GM18508 (cell line): ENCODE results near the gene ESYT2.

ENCODE experiments used
- ATAC-seq: cut with Tn5 transposase; IDR thresholded peaks from one replicate; pipeline ENCODE4 v1.9.1; 2021; ENCODE audit warnings: moderate number of reproducible peaks; ENCODE audit not compliant: insufficient read depth, unreplicated experiment

The ESYT2 gene

DNA sequence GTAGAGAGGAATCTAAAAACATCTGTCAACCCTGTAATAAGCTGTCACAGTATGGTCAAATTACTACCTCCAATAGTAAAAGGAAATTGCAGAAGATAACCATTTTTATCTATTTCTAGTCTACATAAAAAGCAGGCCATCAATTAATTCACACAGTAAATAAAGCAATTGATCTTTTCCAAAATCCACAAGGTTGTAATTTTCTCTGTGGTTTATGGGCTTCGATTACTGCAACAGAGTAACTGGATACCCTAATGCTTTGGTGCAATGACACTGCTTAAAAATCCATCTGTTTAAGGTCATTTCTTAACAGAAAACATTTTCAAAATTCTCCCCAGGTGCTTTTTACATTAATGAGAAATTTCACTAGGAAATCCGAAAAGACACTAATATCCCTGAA is 23.9 kb downstream of the ESYT2 start:
- ATAC-seq, result no peak

DNA sequence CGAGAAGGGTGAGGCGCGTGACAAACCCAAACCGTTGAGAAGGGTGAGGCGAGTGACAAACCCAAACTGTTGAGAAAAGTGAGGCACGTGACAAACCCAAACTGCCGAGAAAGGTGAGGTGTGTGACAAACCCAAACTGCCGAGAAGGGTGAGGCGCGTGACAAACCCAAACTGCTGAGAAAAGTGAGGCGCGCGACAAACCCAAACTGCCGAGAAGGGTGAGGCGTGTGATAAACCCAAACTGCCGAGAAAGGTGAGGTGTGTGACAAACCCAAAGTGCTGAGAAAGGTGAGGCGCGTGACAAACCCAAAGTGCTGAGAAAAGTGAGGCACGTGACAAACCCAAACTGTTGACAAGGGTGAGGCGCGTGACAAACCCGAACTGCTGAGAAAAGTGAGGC is 25.0 kb downstream of the ESYT2 start:
- no peak for ATAC-seq

DNA sequence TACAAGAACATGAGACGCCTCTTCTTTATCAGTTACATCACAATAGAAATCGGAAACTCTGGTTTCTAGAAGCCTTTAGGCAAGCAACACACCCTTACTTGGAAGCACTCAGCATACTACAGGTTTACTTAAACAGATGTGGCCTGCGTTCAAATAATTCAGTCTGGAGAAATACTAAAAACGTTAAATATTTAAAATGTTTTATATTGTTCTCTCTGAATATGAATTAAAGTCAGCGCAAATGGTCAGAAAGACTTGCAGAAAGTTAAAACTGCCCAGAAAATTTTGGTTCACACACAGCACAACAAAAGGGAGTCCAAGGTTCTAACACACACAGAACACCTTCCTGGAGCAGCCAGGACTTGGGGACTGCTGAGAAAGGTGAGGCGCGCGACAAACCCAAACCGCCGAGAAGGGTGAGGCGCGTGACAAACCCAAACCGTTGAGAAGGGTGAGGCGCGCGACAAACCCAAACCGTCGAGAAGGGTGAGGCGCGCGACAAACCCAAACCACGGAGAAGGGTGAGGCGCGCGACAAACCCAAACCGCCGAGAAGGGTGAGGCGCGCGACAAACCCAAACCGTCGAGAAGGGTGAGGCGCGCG is 25.8 kb downstream of the ESYT2 start:
- ATAC-seq, result no peak

DNA sequence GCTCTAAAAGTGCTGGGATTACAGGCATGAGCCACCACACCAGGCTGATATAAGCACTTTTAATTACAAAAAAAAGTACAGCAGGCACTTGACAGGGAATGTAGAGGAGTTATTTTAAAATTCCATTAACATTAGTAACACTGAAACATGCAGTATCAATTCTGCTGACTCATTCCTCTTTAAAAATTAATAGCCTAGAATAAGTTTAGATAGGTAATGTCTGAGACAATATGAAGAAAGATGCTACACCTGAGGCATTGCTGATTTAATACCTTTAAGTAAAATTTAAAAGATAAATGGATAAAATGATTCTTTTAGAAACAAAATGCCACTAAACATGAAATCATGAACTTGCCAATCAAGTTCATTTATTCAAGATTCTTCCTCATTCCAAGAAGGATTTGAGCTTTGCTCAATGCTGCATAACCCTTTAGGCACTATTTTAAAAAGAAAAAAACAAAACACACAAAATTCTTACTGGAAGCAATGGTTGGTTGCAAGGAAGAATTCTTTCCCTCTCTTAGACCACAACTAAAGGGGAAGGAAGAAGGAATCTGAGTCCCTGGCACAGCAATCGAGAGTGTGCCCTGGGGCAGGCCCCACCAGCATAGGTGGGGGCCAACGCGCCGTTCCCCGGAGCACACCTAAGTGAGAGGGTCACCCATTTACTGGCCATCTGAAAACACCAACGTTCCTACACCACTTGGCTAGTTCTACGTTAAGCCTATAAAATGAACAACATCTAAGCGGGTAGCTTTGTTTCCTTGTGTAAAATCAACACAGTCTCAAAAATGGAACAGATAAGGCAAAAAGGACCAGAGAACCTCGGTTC is 26.6 kb downstream of the ESYT2 start:
- no peak for ATAC-seq

DNA sequence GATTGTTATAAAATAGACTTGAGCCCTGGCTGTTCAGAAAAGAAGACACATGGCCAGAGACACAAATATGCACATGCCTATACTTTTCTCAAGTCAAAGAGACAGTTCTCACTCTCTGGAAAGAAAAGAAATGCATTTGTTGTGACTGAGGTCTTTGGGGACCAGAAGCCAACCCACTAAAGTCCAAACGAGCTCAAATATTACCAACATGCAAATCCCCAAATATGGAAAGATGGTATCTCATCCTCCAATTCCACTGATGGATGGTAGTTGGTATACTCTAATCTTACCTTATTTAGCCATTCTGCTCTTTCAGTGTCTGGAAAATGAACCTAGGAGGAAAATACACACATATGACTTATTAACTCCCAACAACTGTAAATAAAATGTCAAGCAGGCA is 30.6 kb downstream of the ESYT2 start:
- ATAC-seq, result no peak

DNA sequence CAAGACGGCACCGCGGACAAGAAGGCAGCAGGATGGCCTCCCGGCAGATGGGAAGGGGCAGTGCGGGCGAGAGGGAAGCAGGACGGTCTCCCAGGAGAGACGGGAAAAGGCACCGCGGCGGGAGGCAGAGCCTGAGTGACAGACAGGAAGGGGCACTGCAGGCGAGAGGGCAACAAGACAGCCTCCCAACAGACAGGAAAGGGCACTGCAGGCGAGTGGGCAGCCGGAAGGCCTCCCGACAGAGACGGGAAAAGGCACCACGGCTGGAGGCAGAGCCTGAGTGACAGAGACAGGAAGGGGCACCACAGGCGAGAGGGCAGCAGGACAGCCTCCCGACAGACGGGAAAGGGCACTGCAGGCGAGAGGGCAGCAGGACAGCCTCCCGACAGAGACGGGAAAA is 32.6 kb downstream of the ESYT2 start:
- no peak for ATAC-seq

DNA sequence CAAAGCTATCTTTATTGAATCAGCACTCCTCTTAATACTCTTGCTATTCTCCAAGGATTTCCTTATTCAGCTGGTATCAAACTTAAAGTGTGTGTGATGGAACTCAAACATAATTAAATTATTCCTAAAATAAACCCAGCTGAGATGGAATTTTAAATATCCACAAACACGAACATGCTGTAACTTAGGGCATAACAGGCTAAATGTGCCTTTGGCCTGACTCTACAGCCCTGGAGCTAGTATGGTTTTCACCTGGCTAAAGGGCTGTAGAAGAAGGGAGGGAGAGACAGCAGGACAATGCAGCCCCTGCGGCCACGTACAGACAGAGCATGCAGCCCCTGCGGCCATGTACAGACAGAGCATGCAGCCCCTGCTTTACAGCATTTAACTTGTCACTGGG is 34.0 kb downstream of the ESYT2 start:
- no peak for ATAC-seq

DNA sequence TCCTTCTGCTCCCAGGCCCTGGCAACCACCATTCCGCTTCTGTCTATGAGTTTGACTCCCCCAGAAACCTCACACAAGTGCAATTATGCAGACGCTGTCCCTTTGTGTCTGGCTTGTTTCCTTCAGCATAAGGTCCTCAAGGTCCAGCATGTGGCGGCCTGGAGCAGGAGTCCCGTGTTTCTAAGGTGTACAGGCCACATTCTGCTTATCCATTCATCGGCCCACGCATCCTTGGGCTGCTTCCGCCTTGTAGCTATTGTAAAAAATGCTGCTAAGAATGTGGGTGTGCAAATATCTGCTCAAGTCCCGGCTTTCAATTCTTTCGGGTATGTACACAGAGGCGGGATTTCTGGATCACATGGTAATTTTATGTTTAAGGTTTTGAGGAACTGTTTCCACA is 38.2 kb downstream of the ESYT2 start:
- no peak for ATAC-seq

DNA sequence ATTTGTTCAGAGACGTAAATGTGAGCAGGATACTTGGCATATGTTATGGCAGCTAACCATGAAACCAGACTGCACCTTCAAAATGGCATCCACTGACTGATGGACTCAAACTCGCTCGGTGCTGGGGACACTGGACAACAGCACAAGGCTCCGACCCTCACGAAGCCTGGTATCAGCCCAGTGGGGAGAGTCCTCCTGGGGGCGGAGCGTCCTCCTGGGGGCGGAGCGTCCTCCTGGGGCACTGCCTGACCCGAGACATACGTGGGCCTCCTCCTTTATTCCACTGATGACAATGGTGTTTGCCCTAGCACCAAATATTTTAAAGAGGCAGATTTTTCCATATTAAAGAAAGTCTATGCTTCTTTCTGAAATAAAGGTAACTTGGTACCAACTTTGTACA is 39.5 kb downstream of the ESYT2 start:
- no peak for ATAC-seq

DNA sequence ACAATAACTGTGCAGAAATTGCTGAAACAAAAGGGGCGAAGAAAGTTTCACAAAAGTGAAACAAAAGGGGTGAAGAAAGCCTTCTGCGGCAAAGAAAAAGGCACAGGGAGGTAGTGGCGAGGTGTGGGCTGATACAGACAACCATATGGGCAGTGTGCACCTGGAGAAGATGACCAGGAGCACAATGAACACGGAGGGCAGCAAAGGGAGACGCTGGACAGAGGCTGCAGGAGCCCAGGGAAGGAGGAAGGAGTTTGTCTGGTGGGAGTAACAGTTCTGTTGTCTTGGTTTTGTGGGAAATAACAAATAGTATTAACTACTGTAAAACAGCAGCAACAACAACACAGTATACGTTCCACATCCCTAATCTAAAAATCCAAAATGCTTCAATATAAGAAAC is 42.4 kb downstream of the ESYT2 start:
- ATAC-seq, result no peak

DNA sequence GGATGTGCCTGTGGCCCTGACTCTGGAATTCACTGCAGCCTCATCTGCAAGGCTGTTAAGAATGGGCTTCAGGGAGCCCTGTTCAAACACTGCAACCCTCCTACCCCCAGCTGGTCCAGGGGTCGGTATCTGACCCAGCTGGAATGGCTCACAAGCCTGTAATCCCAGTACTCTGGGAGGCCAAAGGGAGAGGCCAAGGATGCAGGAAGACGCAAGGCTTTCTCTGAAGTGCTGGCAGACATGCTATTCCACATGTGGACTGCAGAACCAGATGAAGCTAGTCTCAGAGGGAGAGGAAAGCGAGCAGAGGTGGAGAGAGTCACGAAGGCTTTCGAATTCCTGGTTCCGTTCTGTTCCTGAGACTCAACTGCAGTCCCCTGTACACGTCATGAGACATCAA is 45.0 kb downstream of the ESYT2 start:
- ATAC-seq, result no peak

DNA sequence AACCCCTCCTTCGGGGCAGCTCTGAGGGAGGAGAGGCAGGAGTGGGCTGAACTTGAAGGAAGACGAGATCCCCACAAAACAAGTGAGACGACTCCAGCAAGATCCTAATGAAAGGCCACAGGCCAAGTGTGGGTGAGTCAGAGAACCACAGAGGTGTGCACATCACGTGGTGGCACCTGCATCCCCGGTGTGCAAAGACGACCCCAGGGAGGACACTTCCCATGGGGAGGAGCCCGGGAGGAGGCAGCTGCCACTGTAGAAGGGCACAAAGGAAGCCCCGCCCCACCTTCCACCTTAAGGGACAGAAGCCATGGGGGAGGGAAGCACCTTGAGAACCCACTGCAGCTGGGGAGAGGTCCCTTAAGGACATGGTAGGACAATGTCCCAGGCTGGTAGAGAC is 45.7 kb downstream of the ESYT2 start:
- ATAC-seq, result no peak

DNA sequence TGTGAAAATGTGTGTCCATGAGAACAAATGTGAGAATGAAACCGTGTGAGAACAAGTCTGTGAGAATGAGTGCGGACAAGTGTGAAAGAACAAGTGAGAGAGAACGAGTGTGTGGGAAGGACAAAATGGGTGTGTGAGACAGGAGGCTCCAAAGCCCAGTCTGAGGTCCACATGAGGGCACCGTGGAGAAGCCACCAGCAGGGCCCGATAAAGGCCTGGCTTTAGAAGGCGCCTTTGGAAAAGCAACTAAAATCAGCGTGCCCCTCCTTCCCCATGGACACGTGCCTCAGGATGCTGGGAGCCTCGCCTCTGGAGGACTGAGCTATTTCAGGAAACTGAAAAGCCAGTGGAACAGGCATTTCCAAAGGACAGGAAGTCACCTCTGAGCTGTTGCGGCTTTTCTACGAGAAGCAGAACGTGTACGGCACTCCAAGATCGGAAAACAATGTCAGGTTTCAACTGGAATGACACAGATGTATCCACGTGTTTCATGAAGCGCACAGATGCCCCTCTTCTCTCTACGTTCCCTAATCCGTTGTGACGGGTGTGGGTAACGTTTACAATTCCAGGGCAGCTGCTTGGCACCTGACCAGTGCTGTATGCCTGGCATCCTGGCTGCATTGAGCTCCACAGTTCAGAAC is 46.4 kb downstream of the ESYT2 start:
- ATAC-seq, result no peak

DNA sequence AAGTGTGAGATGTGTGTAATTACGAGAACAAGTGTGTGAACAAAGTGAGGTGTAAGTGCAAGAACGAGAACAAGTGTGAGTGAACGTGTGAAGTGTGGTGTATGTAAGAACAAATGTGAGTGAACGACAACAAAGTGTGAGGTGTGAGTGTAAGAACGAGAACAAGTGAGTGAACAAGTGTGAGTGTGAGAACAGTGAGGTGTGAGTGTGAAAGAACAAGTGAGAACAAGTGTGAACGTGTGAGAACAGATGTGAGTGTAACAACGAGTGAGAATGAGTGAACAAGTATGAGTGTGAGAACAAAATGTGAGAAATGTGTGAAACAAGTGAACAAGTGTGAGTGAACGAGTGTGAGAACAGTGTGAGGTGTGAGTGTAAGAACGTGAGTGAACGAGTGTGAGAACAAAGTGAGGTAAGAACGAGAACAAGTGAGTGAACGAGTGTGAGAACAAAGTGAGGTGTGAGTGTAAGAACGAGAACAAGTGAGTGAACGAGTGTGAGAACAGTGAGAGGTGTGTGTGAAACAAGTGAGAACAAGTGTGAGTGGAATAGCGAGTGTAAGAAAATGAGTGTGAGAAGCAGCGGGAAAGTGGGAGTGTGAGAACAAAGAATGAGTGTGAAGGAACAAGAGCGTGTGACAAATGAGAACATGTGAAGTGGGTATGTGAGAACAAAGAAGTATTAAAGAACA is 47.2 kb downstream of the ESYT2 start:
- ATAC-seq, result no peak

DNA sequence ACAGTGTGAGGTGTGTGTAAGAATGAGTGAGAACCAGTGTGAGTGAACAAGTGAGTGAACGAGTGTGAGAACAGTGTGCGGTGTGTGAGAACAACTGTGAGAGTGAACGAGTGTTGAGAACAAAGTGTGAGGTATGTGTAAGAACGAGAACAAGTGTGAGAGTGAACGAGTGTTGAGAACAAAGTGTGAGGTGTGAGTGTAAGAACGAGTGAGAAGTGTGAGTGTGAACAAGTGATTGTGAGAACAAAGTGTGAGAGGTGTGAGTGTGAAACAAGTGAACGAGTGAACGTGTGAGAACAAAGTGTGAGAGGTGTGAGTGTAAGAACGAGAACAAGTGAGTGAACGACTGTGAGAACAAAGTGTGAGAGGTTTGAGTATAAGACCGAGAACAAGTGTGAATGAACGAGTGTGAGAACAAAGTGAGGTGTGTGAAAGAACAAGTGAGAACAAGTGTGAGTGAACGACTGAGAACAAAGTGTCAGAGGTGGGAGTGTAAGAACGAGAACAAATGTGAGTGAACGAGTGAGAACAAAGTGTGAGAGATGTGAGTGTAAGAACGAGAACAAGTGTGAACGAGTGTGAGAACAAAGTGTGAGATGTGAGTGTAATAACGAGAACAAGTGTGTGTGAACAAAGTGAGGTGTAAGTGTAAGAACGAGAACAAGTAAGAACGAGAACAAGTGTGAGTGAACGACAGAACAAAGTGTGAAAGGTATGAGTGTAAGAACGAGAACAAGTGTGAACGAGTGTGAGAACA is 47.9 kb downstream of the ESYT2 start:
- ATAC-seq, result no peak

DNA sequence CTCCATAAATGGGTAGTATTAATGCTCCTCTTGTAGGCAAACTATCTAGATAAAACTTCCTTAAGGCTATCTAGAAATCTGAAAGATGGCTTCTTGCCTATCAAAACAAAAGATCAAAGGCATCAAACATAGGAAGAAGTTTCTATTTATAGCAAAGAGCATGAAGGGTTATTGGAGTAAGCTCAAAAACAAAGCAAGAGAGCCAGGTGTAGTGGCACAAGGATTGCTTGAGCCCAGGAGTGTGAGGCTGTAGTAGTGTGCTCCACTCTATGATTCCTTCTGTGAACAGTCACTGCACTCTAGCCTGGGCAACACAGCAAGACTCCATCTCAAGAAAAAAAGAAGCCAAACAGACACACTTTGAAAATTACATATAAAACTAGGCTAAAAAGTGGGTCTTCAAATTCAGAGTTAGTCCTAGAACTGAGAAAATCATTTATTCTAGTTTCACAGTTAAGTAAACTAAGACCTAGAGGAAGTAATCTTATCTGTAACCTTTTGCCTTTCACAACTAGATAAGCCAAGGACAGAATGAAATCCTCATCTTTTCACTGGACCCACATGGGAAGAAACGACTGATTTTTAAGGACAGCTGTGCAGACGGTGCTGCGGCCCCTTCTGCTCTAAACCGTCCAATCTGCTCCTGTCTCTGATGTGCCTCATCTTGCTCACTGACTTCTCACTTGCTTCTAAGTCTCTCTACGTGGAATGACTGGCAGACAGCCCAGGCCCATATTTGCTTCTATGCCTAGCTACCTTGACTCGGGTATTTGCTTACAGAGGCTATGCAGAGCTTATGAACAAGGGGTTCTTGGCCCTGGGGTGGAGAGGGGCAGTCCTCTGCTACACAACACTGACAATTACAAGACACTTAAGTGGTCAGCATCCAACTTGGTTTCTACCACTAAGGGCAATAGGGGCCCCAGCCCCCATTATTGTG is 50.0 kb downstream of the ESYT2 start:
- no peak for ATAC-seq

DNA sequence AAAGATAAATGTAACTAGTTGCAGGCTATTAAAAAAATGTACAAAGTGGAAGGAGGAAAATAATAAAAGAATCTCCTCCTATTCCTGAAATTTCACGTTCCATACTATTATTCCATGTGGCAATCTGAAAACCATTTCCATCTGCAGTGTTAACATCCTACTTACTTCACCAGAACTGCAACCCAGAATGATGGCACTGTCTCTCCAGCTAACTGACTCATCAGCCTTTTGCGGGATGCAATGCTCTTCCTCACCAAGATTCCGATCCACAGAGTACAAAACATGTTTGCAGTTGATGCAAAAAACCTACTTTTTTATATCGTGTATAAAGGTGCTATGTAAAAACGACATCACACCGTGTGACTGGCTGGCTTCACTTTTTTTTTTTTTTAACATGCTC is 50.8 kb downstream of the ESYT2 start:
- no peak for ATAC-seq

DNA sequence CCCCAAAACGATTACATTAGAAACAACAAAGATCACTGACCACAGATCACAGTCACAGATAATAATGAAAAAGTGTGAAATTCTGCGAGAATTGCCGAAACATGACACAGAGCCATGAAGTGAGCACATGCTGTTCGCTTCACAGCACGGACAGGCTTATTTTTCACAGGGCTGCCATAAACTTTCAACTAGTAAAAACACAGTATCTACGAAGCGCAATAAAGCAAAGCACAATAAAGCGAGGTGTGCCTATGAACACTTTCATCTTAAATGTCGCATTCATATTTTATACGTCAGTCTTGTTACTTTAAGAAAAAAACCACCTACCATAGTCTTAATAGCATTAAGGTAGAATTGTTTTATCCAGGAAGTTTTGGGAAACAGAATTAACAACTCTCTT is 51.5 kb downstream of the ESYT2 start:
- no peak for ATAC-seq

DNA sequence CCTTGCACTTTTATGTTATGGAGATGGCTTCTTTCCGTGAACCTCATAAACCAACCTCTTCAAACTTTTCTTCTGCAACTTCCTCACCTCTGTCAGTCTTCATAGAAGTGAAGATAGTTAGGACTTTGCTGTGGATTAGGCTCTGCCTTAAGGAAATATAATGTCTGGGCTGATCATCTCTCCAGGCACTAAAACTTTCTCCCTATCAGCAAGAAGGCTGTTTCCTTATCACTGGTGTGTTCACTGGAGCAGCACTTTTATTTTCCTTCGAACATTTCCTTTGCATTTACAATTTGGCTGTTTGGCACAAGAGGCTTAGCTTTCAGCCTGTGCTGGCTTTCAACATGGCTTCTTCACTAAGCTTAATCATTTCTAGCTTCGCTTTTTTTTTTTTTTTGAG is 52.8 kb downstream of the ESYT2 start:
- ATAC-seq, result no peak
